Measurements from ENCODE around the gene NID1.
"Not testable (repeated sequence)": the region's sequence is repeated elsewhere in the genome, so short reads cannot be mapped to it uniquely, and the experiment has no call there.

Gene NID1

GRCh38 chr1:235933017-235933765 lies 131.7 kb downstream of the NID1 start:
- no peak for DNase-seq

- no peak for DNase-seq
Observed at GRCh38 chr1:235932090-235932510, 132.8 kb downstream of the NID1 start.

- DNase-seq, result no peak
Observed at GRCh38 chr1:235931171-235931738, 133.6 kb downstream of the NID1 start.

- DNase-seq, result no peak
Observed at GRCh38 chr1:235930543-235930942, 134.3 kb downstream of the NID1 start.

- no peak for DNase-seq
Observed at GRCh38 chr1:235929216-235929615, 135.7 kb downstream of the NID1 start.

GRCh38 chr1:235928197-235928596 lies 136.7 kb downstream of the NID1 start:
- no peak for DNase-seq

GRCh38 chr1:235927551-235927950 lies 137.3 kb downstream of the NID1 start:
- DNase-seq, result not testable (repeated sequence)
